Keratinocyte (primary cell): ENCODE measurements around the gene CARTPT. TPM values are rescaled to one million over a fixed set of nuclear protein-coding genes. Genes with fewer than 3 reads are reported as not detected.

ENCODE experiments used
- DNase-seq: peaks from one replicate; pipeline ENCODE4 v3.0.0-alpha.2; 2011; ENCODE audit warnings: low read depth, missing footprints, low spot score
- FAIRE-seq: peaks from 2 replicates; lab custom pipeline; 2011; peaks lifted over from hg19 to GRCh38; lab: Jason Lieb, UNC
- H2AFZ ChIP-seq: 2 replicates; pipeline ENCODE4 v1.6.0; 2012; ENCODE audit warnings: low read length, control low read depth, inconsistent platforms; ENCODE audit not compliant: control insufficient read depth
- H3K27ac ChIP-seq: 2 replicates; pipeline ENCODE4 v1.5.1; 2011; ENCODE audit warnings: low read length; ENCODE audit not compliant: control insufficient read depth, insufficient read depth
- H3K27me3 ChIP-seq: 3 replicates; pipeline ENCODE4 v1.6.0; 2011; ENCODE audit warnings: low read length; ENCODE audit not compliant: control insufficient read depth, insufficient read depth; ENCODE audit errors: extremely low read depth
- H3K36me3 ChIP-seq, 2 experiments: 2 replicates in 1 of 2; 3 replicates in 1 of 2; pipeline ENCODE4 v1.5.1; 2011; ENCODE audit warnings: low read length in 2 of 2, mild to moderate bottlenecking in 1 of 2; ENCODE audit not compliant: control insufficient read depth in 2 of 2, insufficient read depth in 2 of 2; ENCODE audit errors: extremely low read depth in 1 of 2
- H3K4me1 ChIP-seq: 3 replicates; pipeline ENCODE4 v1.5.1; 2011; ENCODE audit warnings: low read length; ENCODE audit not compliant: control insufficient read depth, insufficient read depth; ENCODE audit errors: extremely low read depth
- H3K4me2 ChIP-seq: 3 replicates; pipeline ENCODE4 v1.6.0; 2011; ENCODE audit warnings: low read depth, low read length; ENCODE audit not compliant: control insufficient read depth, insufficient read depth; ENCODE audit errors: extremely low read depth
- H3K4me3 ChIP-seq, 3 experiments: fragments of 200-600 bp in 1 of 3; sonication (generic) in 1 of 3; 2 replicates in 2 of 3; 3 replicates in 1 of 3; pipeline ENCODE4 v1.5.1; 2011 to 2016; ENCODE audit warnings: low read length in 3 of 3, mild to moderate bottlenecking in 3 of 3, control low read depth in 2 of 3, inconsistent platforms in 1 of 3, low read depth in 1 of 3, mixed read lengths in 1 of 3, mixed run types in 1 of 3, moderate library complexity in 1 of 3; ENCODE audit not compliant: control insufficient read depth in 2 of 3, insufficient read depth in 2 of 3; ENCODE audit errors: extremely low read depth in 1 of 3
- H3K79me2 ChIP-seq: 2 replicates; pipeline ENCODE4 v1.6.0; 2012; ENCODE audit warnings: low read length; ENCODE audit not compliant: control insufficient read depth, insufficient read depth
- H3K9ac ChIP-seq: 3 replicates; pipeline ENCODE4 v1.6.0; 2011; ENCODE audit warnings: low read length; ENCODE audit not compliant: control insufficient read depth, insufficient read depth; ENCODE audit errors: extremely low read depth
- H3K9me1 ChIP-seq: 3 replicates; pipeline ENCODE4 v1.6.0; 2011; ENCODE audit warnings: low read length; ENCODE audit not compliant: control insufficient read depth, insufficient read depth; ENCODE audit errors: extremely low read depth
- H3K9me3 ChIP-seq: 2 replicates; pipeline ENCODE4 v1.5.1; 2012; ENCODE audit warnings: low read depth, low read length; ENCODE audit not compliant: control insufficient read depth
- H4K20me1 ChIP-seq: 3 replicates; pipeline ENCODE4 v1.6.0; 2011; ENCODE audit warnings: low read length; ENCODE audit not compliant: control insufficient read depth, insufficient read depth; ENCODE audit errors: extremely low read depth
- EZH2 ChIP-seq: IDR thresholded peaks from one replicate; pipeline ENCODE4 v1.6.1; 2012; ENCODE audit warnings: inconsistent platforms, mild to moderate bottlenecking, low read length, moderate library complexity
- dilution Hi-C: fragments of 300-500 bp; cut with MboI; formaldehyde crosslinking; loops from one replicate; pipeline ENCODE4 v1.7.0; 2020; ENCODE audit warnings: low sequenced_read_pairs; ENCODE audit not compliant: extremely low pct_ligation_motif_present
- polyA plus RNA-seq, 5 experiments: library from polyadenylated mRNA; depleted of rRNA in 3 of 5; stranded (reverse) in 3 of 5; stranded (forward) in 1 of 5; unstranded in 1 of 5; fragments of >200 nt; gene quantifications; 1 replicate in 1 of 5; 2 replicates in 3 of 5; 3 replicates in 1 of 5; pipeline versions ENCODE4 v1.2.1 to v1.2.3, GENCODE V29; 2011 to 2012; ENCODE audit warnings: missing spikeins in 2 of 5, low read depth in 1 of 5, low replicate concordance in 1 of 5
- TF ChIP-seq, protein P1 (sequence below), 3 experiments: IDR thresholded peaks in 1 of 3; conservative IDR thresholded peaks in 1 of 3; optimal IDR thresholded peaks in 1 of 3; 2 replicates in 2 of 3; 3 replicates in 1 of 3; pipeline versions ENCODE3 to v1.5.1; 2011; ENCODE audit warnings: low read length in 3 of 3, mild to moderate bottlenecking in 3 of 3, moderate library complexity in 2 of 3, control low read depth in 1 of 3, inconsistent platforms in 1 of 3; ENCODE audit not compliant: insufficient read depth in 2 of 3; ENCODE audit errors: extremely low read depth in 1 of 3

CARTPT gene
- polyA plus RNA-seq, 1 donor (not counting 4 experiments of a cell fraction or from before 2014, with no cell fraction given), result not detected

DNA sequence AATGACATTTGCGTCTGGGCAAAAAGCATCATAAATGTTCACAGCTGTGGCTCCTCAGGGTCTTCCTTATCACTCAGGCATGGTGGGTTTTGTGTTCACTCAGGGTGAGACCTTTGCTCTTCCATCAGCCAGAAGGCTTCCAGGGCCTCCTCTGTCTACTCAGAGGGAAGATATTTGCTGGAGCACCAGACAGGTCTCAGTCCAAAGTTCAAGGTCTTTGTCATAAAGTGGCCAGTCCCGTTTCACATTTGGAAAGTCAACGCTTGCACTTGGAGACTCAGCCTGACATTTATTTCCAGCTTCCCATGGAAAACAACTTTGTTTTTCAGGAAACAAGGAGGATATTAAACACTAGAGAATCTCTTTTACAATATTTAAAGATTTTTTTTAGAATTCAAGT is 12.2 kb upstream of the CARTPT start:
- Histone ChIP-seq H3K36me3 (no peaks in the 10 kb centered on the region), H3K27me3 (peaks cover 30% of the 10 kb centered on the region), H3K79me2 (no peaks in the 10 kb centered on the region), H3K9ac (no peak overlapping the region), H2AFZ (no peak overlapping the region), H3K4me3 (no peak overlapping the region), H3K4me2 (no peak overlapping the region), H4K20me1 (no peaks in the 10 kb centered on the region), H3K4me1 (no peaks in the 10 kb centered on the region), H3K9me1 (no peaks in the 10 kb centered on the region), H3K27ac (no peak overlapping the region), H3K9me3 (no peaks in the 10 kb centered on the region)
- dilution Hi-C loops, result no loop called here
- FAIRE-seq (no peak), DNase-seq (no peak)
- TF ChIP-seq EZH2, result no peak
- TF ChIP-seq, protein P1, sequence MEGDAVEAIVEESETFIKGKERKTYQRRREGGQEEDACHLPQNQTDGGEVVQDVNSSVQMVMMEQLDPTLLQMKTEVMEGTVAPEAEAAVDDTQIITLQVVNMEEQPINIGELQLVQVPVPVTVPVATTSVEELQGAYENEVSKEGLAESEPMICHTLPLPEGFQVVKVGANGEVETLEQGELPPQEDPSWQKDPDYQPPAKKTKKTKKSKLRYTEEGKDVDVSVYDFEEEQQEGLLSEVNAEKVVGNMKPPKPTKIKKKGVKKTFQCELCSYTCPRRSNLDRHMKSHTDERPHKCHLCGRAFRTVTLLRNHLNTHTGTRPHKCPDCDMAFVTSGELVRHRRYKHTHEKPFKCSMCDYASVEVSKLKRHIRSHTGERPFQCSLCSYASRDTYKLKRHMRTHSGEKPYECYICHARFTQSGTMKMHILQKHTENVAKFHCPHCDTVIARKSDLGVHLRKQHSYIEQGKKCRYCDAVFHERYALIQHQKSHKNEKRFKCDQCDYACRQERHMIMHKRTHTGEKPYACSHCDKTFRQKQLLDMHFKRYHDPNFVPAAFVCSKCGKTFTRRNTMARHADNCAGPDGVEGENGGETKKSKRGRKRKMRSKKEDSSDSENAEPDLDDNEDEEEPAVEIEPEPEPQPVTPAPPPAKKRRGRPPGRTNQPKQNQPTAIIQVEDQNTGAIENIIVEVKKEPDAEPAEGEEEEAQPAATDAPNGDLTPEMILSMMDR (optimal IDR thresholded peaks at IDR 0.05 in 1 of 3, IDR thresholded peaks at IDR 0.05 in 1 of 3, conservative IDR thresholded peaks at IDR 0.05 in 1 of 3; ENCODE audit: extremely low read depth in 1 of 3, insufficient read depth in 2 of 3, low read length in 3 of 3), result no peak

DNA sequence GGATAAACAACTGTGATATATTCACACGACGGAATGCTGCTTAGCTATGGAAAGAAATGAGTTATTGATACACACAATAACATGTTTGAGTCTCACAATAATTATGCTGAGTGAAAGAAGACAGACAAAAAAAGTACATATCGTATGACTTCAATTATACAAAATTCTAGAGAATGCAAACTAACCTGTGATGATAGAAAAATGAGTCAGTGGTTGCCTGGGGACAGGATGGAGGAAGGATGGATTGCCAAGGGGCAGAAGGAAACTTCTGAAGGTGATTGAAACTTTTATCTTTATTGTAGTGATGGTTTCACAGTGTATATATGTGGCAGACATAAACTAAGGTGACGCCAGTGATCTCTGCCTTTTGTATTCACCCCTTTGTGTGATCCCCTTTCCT is 7.5 kb upstream of the CARTPT start:
- no peak overlapping the region for H3K9ac ChIP-seq
- H3K79me2 ChIP-seq, result no peaks in the 10 kb centered on the region
- H3K36me3 ChIP-seq, result no peaks in the 10 kb centered on the region
- no peak overlapping the region for H3K4me3 ChIP-seq
- H3K4me2 ChIP-seq, result no peak overlapping the region
- no peaks in the 10 kb centered on the region for H3K4me1 ChIP-seq
- H3K9me1 ChIP-seq, result no peaks in the 10 kb centered on the region
- H3K27me3 ChIP-seq, result peaks cover 24% of the 10 kb centered on the region
- H2AFZ ChIP-seq, result no peak overlapping the region
- no peak for TF ChIP-seq EZH2
- TF ChIP-seq, protein P1 (optimal IDR thresholded peaks at IDR 0.05 in 1 of 3, IDR thresholded peaks at IDR 0.05 in 1 of 3, conservative IDR thresholded peaks at IDR 0.05 in 1 of 3; ENCODE audit: extremely low read depth in 1 of 3, insufficient read depth in 2 of 3, low read length in 3 of 3), result no peak
- FAIRE-seq, result no peak
- dilution Hi-C loops, result no loop called here
- no peak for DNase-seq
- no peaks in the 10 kb centered on the region for H4K20me1 ChIP-seq
- no peak overlapping the region for H3K27ac ChIP-seq
- H3K9me3 ChIP-seq, result no peaks in the 10 kb centered on the region
